Body of pancreas (tissue), 4 donors: ENCODE data around the gene MACF1. TPM values are rescaled to one million over a fixed set of nuclear protein-coding genes. Genes with fewer than 3 reads are reported as not detected.

Experiments used
- ATAC-seq: fragments of 150-250 bp; one replicate; pipeline ENCODE4 v1.9.1; 2016
- DNase-seq, 4 donors: peaks; one replicate each; pipeline ENCODE4 v3.0.0-alpha.2; 2019
- H3K27ac ChIP-seq, 4 donors: fragments of 200-600 bp; sonication (generic); 1 replicate in 3 of 4; 2 replicates in 1 of 4; pipeline versions ENCODE4 v1.5.1 to v1.6.1; 2016 to 2019; ENCODE audit warnings: mild to moderate bottlenecking in 1 of 4, mixed read lengths in 1 of 4, moderate library complexity in 1 of 4
- H3K27me3 ChIP-seq, 2 donors: fragments of 200-600 bp; sonication (generic); one replicate each; pipeline ENCODE4 v1.6.0; 2016; ENCODE audit warnings: mild to moderate bottlenecking in 1 of 2
- H3K36me3 ChIP-seq, 2 donors: fragments of 200-600 bp; sonication (generic); replicated peaks in 1 of 2; 2 replicates each; pipeline ENCODE4 v1.5.1; 2016; ENCODE audit warnings: low read depth in 2 of 2; ENCODE audit not compliant: insufficient read depth in 1 of 2
- H3K4me1 ChIP-seq: fragments of 200-600 bp; sonication (generic); one replicate; pipeline ENCODE4 v1.6.0; 2016
- H3K4me3 ChIP-seq, 2 donors: fragments of 200-600 bp; sonication (generic); 1 replicate in 1 of 2; 2 replicates in 1 of 2; pipeline ENCODE4 v1.5.1; 2016 to 2019
- H3K9me3 ChIP-seq, 3 donors: fragments of 200-600 bp; sonication (generic); 1 replicate in 2 of 3; 2 replicates in 1 of 3; pipeline ENCODE4 v1.5.1; 2016
- CTCF ChIP-seq, 7 experiments: fragments of 450-650 bp in 4 of 7; fragments of 200-600 bp in 3 of 7; sonication (generic) in 3 of 7; IDR thresholded peaks; one replicate each; pipeline ENCODE4 v1.5.1; 2016 to 2019; ENCODE audit warnings: antibody characterized with exemption in 7 of 7
- POLR2A ChIP-seq, 3 donors: fragments of 450-650 bp; IDR thresholded peaks; one replicate each; pipeline ENCODE4 v1.6.1; 2016; ENCODE audit warnings: antibody characterized with exemption in 3 of 3, mild to moderate bottlenecking in 2 of 3
- WGBS, 2 donors: methylation state at CpG; one replicate each; pipeline ENCODE4 v1.1.5; 2017; 5-methylcytosine and 5-hydroxymethylcytosine counted together
- intact Hi-C: fragments of 100-400 bp; cut with DNase I; formaldehyde crosslinking; loops from one replicate; pipeline ENCODE4 v1.15.1; 2023
- total RNA-seq, 2 donors: library from RNA; depleted of rRNA; stranded (reverse); fragments of >200 nt; gene quantifications; one replicate each; pipeline ENCODE4 v1.1.0, GENCODE V29; 2016

MACF1 gene
- total RNA-seq, 2 donors from 2014 or later: 144 to 190 TPM

GRCh38 chr1:39310691-39311090 is 106.2 kb downstream of the MACF1 start:
- Histone ChIP-seq H3K27me3 (no peaks in the 10 kb centered on the region), H3K27ac (no peak overlapping the region), H3K4me3 (no peak overlapping the region), H3K9me3 (no peaks in the 10 kb centered on the region), H3K4me1 (peaks cover 6% of the 10 kb centered on the region), H3K36me3 (peaks cover 0 to 18% of the 10 kb centered on the region in 2 donors)
- intact Hi-C loops: no loop called here
- 64 to 65% methylated on average over 4 of the region's 4 CpGs for WGBS, 2 donors
- ATAC-seq: no peak
- TF ChIP-seq CTCF (IDR thresholded peaks at IDR 0.05) (no peak), POLR2A (IDR thresholded peaks at IDR 0.05) (no peak)
- DNase-seq: no peak

- peaks cover 0 to 4% (median 0%) of the 10 kb centered on the region in 3 donors for H3K9me3 ChIP-seq
- H3K4me3 ChIP-seq: no peak overlapping the region
- intact Hi-C loops: no loop called here
- ATAC-seq (no peak), DNase-seq (no peak)
- TF ChIP-seq CTCF (IDR thresholded peaks at IDR 0.05) (no peak), POLR2A (IDR thresholded peaks at IDR 0.05) (no peak)
- H3K27me3 ChIP-seq: no peaks in the 10 kb centered on the region
- peaks cover 6 to 22% of the 10 kb centered on the region in 2 donors for H3K36me3 ChIP-seq
- WGBS, 2 donors: 87 to 90% methylated on average over 8 of the region's 8 CpGs
- H3K27ac ChIP-seq: no peak overlapping the region
- H3K4me1 ChIP-seq: no peaks in the 10 kb centered on the region
Measured at GRCh38 chr1:39317111-39317510, 112.6 kb downstream of the MACF1 start.

GRCh38 chr1:39317910-39318633 is 113.6 kb downstream of the MACF1 start:
- H3K4me1 ChIP-seq: no peaks in the 10 kb centered on the region
- no peak for DNase-seq
- intact Hi-C loops: no loop called here
- ATAC-seq: no peak
- TF ChIP-seq POLR2A (IDR thresholded peaks at IDR 0.05): no peak
- no peak for TF ChIP-seq CTCF (IDR thresholded peaks at IDR 0.05)
- H3K27ac ChIP-seq: no peak overlapping the region
- no peak overlapping the region for H3K4me3 ChIP-seq
- H3K27me3 ChIP-seq: no peaks in the 10 kb centered on the region
- peaks cover 0 to 4% (median 0%) of the 10 kb centered on the region in 3 donors for H3K9me3 ChIP-seq
- peaks cover 6 to 29% of the 10 kb centered on the region in 2 donors for H3K36me3 ChIP-seq
- 79 to 88% methylated on average over 6 of the region's 6 CpGs for WGBS, 2 donors

- TF ChIP-seq CTCF (IDR thresholded peaks at IDR 0.05) (no peak), POLR2A (IDR thresholded peaks at IDR 0.05) (no peak)
- intact Hi-C loops: loop anchor here (10.0 kb wide), 1 partner anchor 133 kb away; no protein-coding TSS in a partner anchor
- H3K4me3 ChIP-seq: no peak overlapping the region
- H3K4me1 ChIP-seq: no peaks in the 10 kb centered on the region
- WGBS, 2 donors: 89 to 100% methylated on average over 1 of the region's 1 CpG
- no peak for ATAC-seq
- no peaks in the 10 kb centered on the region for H3K27me3 ChIP-seq
- H3K9me3 ChIP-seq: no peaks in the 10 kb centered on the region
- no peak overlapping the region for H3K27ac ChIP-seq
- H3K36me3 ChIP-seq: peaks cover 6 to 35% of the 10 kb centered on the region in 2 donors
- DNase-seq: no peak
Measured at GRCh38 chr1:39321979-39322378, 117.5 kb downstream of the MACF1 start.

- Histone ChIP-seq H3K9me3 (no peaks in the 10 kb centered on the region), H3K27me3 (no peaks in the 10 kb centered on the region), H3K4me3 (no peak overlapping the region), H3K27ac (no peak overlapping the region), H3K4me1 (no peaks in the 10 kb centered on the region), H3K36me3 (peaks cover 6 to 34% of the 10 kb centered on the region in 2 donors)
- intact Hi-C loops: loop anchor here (10.0 kb wide), 1 partner anchor 132 kb away; no protein-coding TSS in a partner anchor
- WGBS, 2 donors: 89 to 95% methylated on average over 6 of the region's 6 CpGs
- no peak for DNase-seq
- no peak for ATAC-seq
- no peak for TF ChIP-seq CTCF (IDR thresholded peaks at IDR 0.05)
- no peak for TF ChIP-seq POLR2A (IDR thresholded peaks at IDR 0.05)
Measured at GRCh38 chr1:39322431-39322830, 117.9 kb downstream of the MACF1 start.
